Omental fat pad (tissue), 4 donors: ENCODE data around the gene DENND5B. TPM values are rescaled to one million over a fixed set of nuclear protein-coding genes. Genes with fewer than 3 reads are reported as not detected.

Source experiments
- ATAC-seq: fragments of 150-250 bp; one replicate; pipeline ENCODE4 v1.9.1; 2016; ENCODE audit warnings: mild to moderate bottlenecking, moderate library complexity; ENCODE audit not compliant: low FRiP score
- DNase-seq: peaks from one replicate; pipeline ENCODE4 v3.0.0-alpha.2; 2019; ENCODE audit warnings: low spot score
- CTCF ChIP-seq, 3 donors: fragments of 450-650 bp; IDR thresholded peaks; one replicate each; pipeline ENCODE4 v1.5.1; 2016 to 2017; ENCODE audit warnings: antibody characterized with exemption in 3 of 3, mild to moderate bottlenecking in 3 of 3, moderate library complexity in 2 of 3
- total RNA-seq, 4 donors: library from RNA; depleted of rRNA; stranded (reverse); fragments of >200 nt; gene quantifications; one replicate each; pipeline ENCODE4 v1.1.0, GENCODE V29; 2016

DENND5B gene
- total RNA-seq, 4 donors from 2014 or later, result 9.1 to 17.1 (median 15.8) TPM

GRCh38 chr12:31527083-31527482 lies 63.9 kb downstream of the DENND5B start:
- no peak for ATAC-seq
- no peak for DNase-seq
- no peak for TF ChIP-seq CTCF (IDR thresholded peaks at IDR 0.05)

GRCh38 chr12:31526158-31526546 lies 64.8 kb downstream of the DENND5B start:
- no peak for TF ChIP-seq CTCF (IDR thresholded peaks at IDR 0.05)
- ATAC-seq (no peak), DNase-seq (no peak)

- DNase-seq (no peak), ATAC-seq (no peak)
- no peak for TF ChIP-seq CTCF (IDR thresholded peaks at IDR 0.05)
Measured at GRCh38 chr12:31525496-31526157, 65.3 kb downstream of the DENND5B start.

GRCh38 chr12:31524791-31525495 lies 66.0 kb downstream of the DENND5B start:
- no peak for ATAC-seq
- DNase-seq, result no peak
- no peak for TF ChIP-seq CTCF (IDR thresholded peaks at IDR 0.05)

GRCh38 chr12:31523306-31523705 lies 67.6 kb downstream of the DENND5B start:
- no peak for ATAC-seq
- no peak for DNase-seq
- no peak for TF ChIP-seq CTCF (IDR thresholded peaks at IDR 0.05)

GRCh38 chr12:31522607-31523006 lies 68.3 kb downstream of the DENND5B start:
- TF ChIP-seq CTCF (IDR thresholded peaks at IDR 0.05), result no peak
- DNase-seq (no peak), ATAC-seq (no peak)

- ATAC-seq (no peak), DNase-seq (no peak)
- no peak for TF ChIP-seq CTCF (IDR thresholded peaks at IDR 0.05)
Measured at GRCh38 chr12:31521964-31522363, 69.0 kb downstream of the DENND5B start.
